CD4-positive, alpha-beta memory T cell (primary cell): ENCODE data around the gene REEP3. TPM values are rescaled to one million over a fixed set of nuclear protein-coding genes. Genes with fewer than 3 reads are reported as not detected.

ENCODE experiments used
- CTCF ChIA-PET: fragments of 350-600 bp; sonication (Branson Sonifier 250); formaldehyde crosslinking; loops from one replicate; lab custom pipeline; 2021; ENCODE audit warnings: inconsistent platforms; ENCODE audit not compliant: partially characterized antibody; lab: Charles Lee
- POLR2A ChIA-PET: fragments of 350-600 bp; sonication (Branson Sonifier 250); formaldehyde crosslinking; loops from one replicate; lab custom pipeline; 2021; ENCODE audit not compliant: partially characterized antibody; lab: Charles Lee
- DNase-seq, 5 donors: peaks; one replicate each; pipeline versions ENCODE4 v3.0.0 to v3.0.0-alpha.2; 2020 to 2022; ENCODE audit warnings: mixed read lengths in 1 of 5
- H3K27ac ChIP-seq: one replicate; pipeline ENCODE4 v1.7.0; 2013; ENCODE audit warnings: low read depth, low read length
- H3K27me3 ChIP-seq: 2 replicates; pipeline ENCODE4 v1.7.0; 2013; ENCODE audit warnings: mild to moderate bottlenecking, low read length, moderate library complexity; ENCODE audit not compliant: insufficient read depth
- H3K36me3 ChIP-seq: 2 replicates; pipeline ENCODE4 v1.7.0; 2013; ENCODE audit warnings: mild to moderate bottlenecking, low read length, moderate library complexity; ENCODE audit not compliant: insufficient read depth
- H3K4me1 ChIP-seq: 2 replicates; pipeline ENCODE4 v1.7.0; 2013; ENCODE audit warnings: mild to moderate bottlenecking, low read length, moderate library complexity; ENCODE audit not compliant: insufficient read depth
- H3K4me3 ChIP-seq, 2 donors: one replicate each; pipeline ENCODE4 v1.7.0; 2013; ENCODE audit warnings: low read length in 2 of 2, mild to moderate bottlenecking in 1 of 2
- H3K9me3 ChIP-seq, 2 donors: one replicate each; pipeline ENCODE4 v1.7.0; 2013; ENCODE audit warnings: low read length in 2 of 2, control low read depth in 1 of 2; ENCODE audit not compliant: control insufficient read depth in 1 of 2
- H3K27ac Mint-ChIP-seq, 7 donors: one replicate each; pipeline ENCODE4 v1.8.0; 2020 to 2021; ENCODE audit warnings: mixed read lengths in 7 of 7, mild to moderate bottlenecking in 6 of 7, inconsistent platforms in 3 of 7, moderate library complexity in 3 of 7
- H3K27me3 Mint-ChIP-seq, 2 donors: one replicate each; pipeline ENCODE4 v1.8.0; 2020 to 2021; ENCODE audit warnings: mixed read lengths in 2 of 2
- H3K36me3 Mint-ChIP-seq, 2 donors: one replicate each; pipeline ENCODE4 v1.8.0; 2020 to 2021; ENCODE audit warnings: mixed read lengths in 2 of 2, inconsistent platforms in 1 of 2, mild to moderate bottlenecking in 1 of 2
- H3K4me1 Mint-ChIP-seq, 4 donors: one replicate each; pipeline ENCODE4 v1.8.0; 2020 to 2021; ENCODE audit warnings: mixed read lengths in 4 of 4, mild to moderate bottlenecking in 1 of 4
- H3K4me3 Mint-ChIP-seq, 8 donors: one replicate each; pipeline ENCODE4 v1.8.0; 2020 to 2021; ENCODE audit warnings: mixed read lengths in 8 of 8, mild to moderate bottlenecking in 7 of 8, moderate library complexity in 6 of 8, inconsistent platforms in 3 of 8
- H3K9me3 Mint-ChIP-seq, 8 donors: one replicate each; pipeline ENCODE4 v1.8.0; 2020 to 2021; ENCODE audit warnings: mixed read lengths in 8 of 8, mild to moderate bottlenecking in 5 of 8, inconsistent platforms in 3 of 8, moderate library complexity in 1 of 8
- intact Hi-C: fragments of 100-400 bp; cut with micrococcal nuclease; formaldehyde crosslinking; loops from one replicate; pipeline ENCODE4 v1.15.1; 2023
- polyA plus RNA-seq, 2 donors: library from polyadenylated mRNA; unstranded; fragments of 300-500 nt; fragmentation: Illumina TruSeq; gene quantifications; one replicate each; pipeline ENCODE4 v1.2.3, GENCODE V29; 2021
- total RNA-seq, 2 experiments: library from RNA; stranded (reverse); gene quantifications; one replicate each; pipeline ENCODE4 v1.2.3, GENCODE V29; 2021

The REEP3 gene
- total and polyA plus RNA-seq, 4 experiments from 2014 or later, result 15.3 to 23.8 (median 18.7) TPM

DNA sequence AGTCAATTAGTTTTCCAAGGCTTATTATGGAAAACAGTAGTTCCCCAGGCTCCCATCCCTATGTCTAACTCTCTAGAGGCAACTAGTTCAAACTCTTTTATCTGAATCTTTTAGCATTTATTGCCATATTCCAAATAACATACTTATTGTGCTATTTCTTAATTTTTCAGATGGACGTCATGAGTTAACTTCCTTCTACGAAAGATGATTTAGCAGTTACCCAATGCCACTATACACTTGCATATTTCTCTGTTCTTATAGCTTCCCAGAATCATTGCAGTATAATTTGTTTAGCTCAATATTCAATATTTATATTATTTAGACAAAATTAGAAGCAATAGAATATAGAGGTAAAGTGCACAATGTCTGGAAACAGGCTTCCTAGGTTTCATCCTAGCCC is 52.8 kb downstream of the REEP3 start:
- Histone ChIP-seq H3K27me3 (no peaks in the 10 kb centered on the region), H3K4me1 (peaks cover 31% of the 10 kb centered on the region), H3K27ac (no peak overlapping the region), H3K4me3 (no peak overlapping the region), H3K36me3 (no peaks in the 10 kb centered on the region), H3K9me3 (no peaks in the 10 kb centered on the region)
- intact Hi-C loops, result no loop called here
- CTCF ChIA-PET, result interaction anchor here (1.0 to 1.5 kb wide), 4 partner anchors 36 to 146 kb away, joined by 3 to 6 read pairs (median 3); no protein-coding TSS in a partner anchor
- H3K4me3 Mint-ChIP-seq, result peak overlapping the region in 1 of 8 donors; percentile 23
- POLR2A ChIA-PET, result interaction anchor here (0.9 to 2.1 kb wide), 2 partner anchors 8 to 52 kb away, joined by 3 to 8 read pairs; partner anchors contain the start of gene REEP3
- DNase-seq, result no peak
- no peaks in the 10 kb centered on the region for H3K9me3 Mint-ChIP-seq
- H3K4me1 Mint-ChIP-seq, result peaks cover 18 to 43% (median 36%) of the 10 kb centered on the region in 4 donors
- H3K27me3 Mint-ChIP-seq, result no peaks in the 10 kb centered on the region
- H3K27ac Mint-ChIP-seq, result peak overlapping the region in 5 of 7 donors; percentile 72 to 79 (median 76)
- H3K36me3 Mint-ChIP-seq, result peaks cover 17 to 24% of the 10 kb centered on the region in 2 donors

DNA sequence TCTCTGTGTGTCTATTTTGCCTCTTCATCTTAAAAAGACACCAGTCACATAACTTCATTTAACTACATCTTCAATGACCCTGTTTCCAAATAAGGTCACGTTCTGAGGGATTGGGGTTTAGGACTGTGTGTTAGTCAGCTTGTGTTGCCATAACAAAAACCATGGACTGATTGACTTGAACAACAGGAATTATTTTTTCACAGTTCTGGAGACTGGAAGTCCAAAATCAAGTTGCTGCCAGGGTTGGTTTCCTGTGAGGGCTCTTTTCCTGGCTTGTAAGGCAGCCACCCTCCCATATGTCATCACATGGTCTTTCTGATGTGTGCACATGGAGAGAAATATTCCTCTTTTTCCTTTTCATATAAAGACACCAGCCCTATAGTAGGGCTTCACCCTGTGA is 55.3 kb downstream of the REEP3 start:
- Histone ChIP-seq H3K36me3 (no peaks in the 10 kb centered on the region), H3K27me3 (no peaks in the 10 kb centered on the region), H3K4me1 (peaks cover 31% of the 10 kb centered on the region), H3K4me3 (no peak overlapping the region), H3K9me3 (no peaks in the 10 kb centered on the region), H3K27ac (no peak overlapping the region)
- DNase-seq, result no peak
- peak overlapping the region in 2 of 7 donors; percentile 7 to 29 for H3K27ac Mint-ChIP-seq
- intact Hi-C loops, result no loop called here
- no peaks in the 10 kb centered on the region for H3K27me3 Mint-ChIP-seq
- no peaks in the 10 kb centered on the region for H3K9me3 Mint-ChIP-seq
- CTCF ChIA-PET, result no interaction called here
- peaks cover 16 to 43% (median 33%) of the 10 kb centered on the region in 4 donors for H3K4me1 Mint-ChIP-seq
- POLR2A ChIA-PET, result no interaction called here
- H3K4me3 Mint-ChIP-seq, result no peak overlapping the region
- H3K36me3 Mint-ChIP-seq, result peaks cover 14 to 17% of the 10 kb centered on the region in 2 donors

DNA sequence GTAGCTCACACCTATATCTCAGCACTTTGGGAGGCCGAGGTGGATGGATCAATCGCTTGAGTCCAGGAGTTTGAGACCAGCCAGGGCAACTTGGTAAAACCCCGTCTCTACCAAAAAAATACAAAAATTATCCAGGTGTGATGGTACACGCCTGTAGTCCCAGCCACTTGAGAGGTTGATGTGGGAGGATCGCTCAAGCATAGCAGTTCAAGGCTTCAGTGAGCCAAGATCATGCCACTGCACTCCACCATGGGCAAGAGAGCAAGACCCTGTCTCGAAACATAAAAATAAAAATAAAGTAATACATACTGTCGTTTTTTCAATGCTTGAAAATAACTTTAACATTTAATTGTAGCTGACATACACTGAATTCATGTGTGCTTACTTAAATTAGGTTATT is 57.3 kb downstream of the REEP3 start:
- intact Hi-C loops, result no loop called here
- no peak overlapping the region for H3K4me3 ChIP-seq

GRCh38 chr10:63579371-63580014 is 58.3 kb downstream of the REEP3 start:
- H3K36me3 ChIP-seq, result no peaks in the 10 kb centered on the region
- H3K27me3 Mint-ChIP-seq, result no peaks in the 10 kb centered on the region
- DNase-seq, result no peak
- no peaks in the 10 kb centered on the region for H3K27me3 ChIP-seq
- H3K27ac ChIP-seq, result no peak overlapping the region
- peaks cover 14 to 25% of the 10 kb centered on the region in 2 donors for H3K36me3 Mint-ChIP-seq
- POLR2A ChIA-PET, result no interaction called here
- H3K4me3 ChIP-seq, result no peak overlapping the region
- peaks cover 3 to 26% (median 19%) of the 10 kb centered on the region in 4 donors for H3K4me1 Mint-ChIP-seq
- no peaks in the 10 kb centered on the region for H3K9me3 Mint-ChIP-seq
- CTCF ChIA-PET, result interaction anchor here (0.5 kb wide), 1 partner anchor 1140 kb away, joined by 4 read pairs; no protein-coding TSS in a partner anchor
- peaks cover 7% of the 10 kb centered on the region for H3K4me1 ChIP-seq
- H3K4me3 Mint-ChIP-seq, result no peak overlapping the region
- no peaks in the 10 kb centered on the region for H3K9me3 ChIP-seq
- intact Hi-C loops, result no loop called here
- no peak overlapping the region for H3K27ac Mint-ChIP-seq

More for the DNA sequence above, 57.3 kb downstream of the REEP3 start:
- no peaks in the 10 kb centered on the region for H3K36me3 ChIP-seq
- Mint-ChIP-seq H3K4me3 (no peak overlapping the region), H3K27ac (no peak overlapping the region), H3K36me3 (peaks cover 14 to 25% of the 10 kb centered on the region in 2 donors), H3K27me3 (no peaks in the 10 kb centered on the region), H3K9me3 (no peaks in the 10 kb centered on the region), H3K4me1 (peaks cover 7 to 33% (median 25%) of the 10 kb centered on the region in 4 donors)
- no peaks in the 10 kb centered on the region for H3K27me3 ChIP-seq
- DNase-seq, result no peak
- POLR2A ChIA-PET, result no interaction called here
- H3K9me3 ChIP-seq, result no peaks in the 10 kb centered on the region
- CTCF ChIA-PET, result interaction anchor here (1.2 kb wide), 1 partner anchor 14 kb away, joined by 3 read pairs; no protein-coding TSS in a partner anchor
- peaks cover 16% of the 10 kb centered on the region for H3K4me1 ChIP-seq
- no peak overlapping the region for H3K27ac ChIP-seq

DNA sequence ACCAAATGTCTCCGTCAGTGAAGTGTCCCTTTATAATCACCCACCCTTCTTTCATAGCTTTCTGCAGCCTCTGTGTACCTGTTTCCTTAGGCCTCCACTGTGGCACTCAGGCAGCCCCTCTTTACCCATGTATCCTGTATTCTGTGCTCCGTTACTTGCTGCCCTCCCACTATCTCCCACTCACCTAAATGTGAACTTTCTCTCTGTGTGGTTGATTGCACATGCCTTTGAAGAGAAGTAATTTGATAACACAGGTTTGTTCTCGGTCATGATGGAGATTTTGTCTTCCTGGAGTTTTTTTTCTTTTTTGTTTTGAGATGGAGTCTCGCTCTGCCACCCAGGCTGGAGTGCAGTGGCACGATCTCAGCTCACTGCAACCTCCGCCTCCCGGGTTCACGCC is 61.5 kb downstream of the REEP3 start:
- Histone ChIP-seq H3K4me3 (no peak overlapping the region), H3K9me3 (no peaks in the 10 kb centered on the region), H3K27me3 (no peaks in the 10 kb centered on the region), H3K36me3 (no peaks in the 10 kb centered on the region), H3K4me1 (no peaks in the 10 kb centered on the region), H3K27ac (no peak overlapping the region)
- peaks cover 2 to 12% (median 3%) of the 10 kb centered on the region in 4 donors for H3K4me1 Mint-ChIP-seq
- H3K27me3 Mint-ChIP-seq, result no peaks in the 10 kb centered on the region
- CTCF ChIA-PET, result no interaction called here
- H3K4me3 Mint-ChIP-seq, result no peak overlapping the region
- no peak for DNase-seq
- no peaks in the 10 kb centered on the region for H3K9me3 Mint-ChIP-seq
- POLR2A ChIA-PET, result no interaction called here
- H3K27ac Mint-ChIP-seq, result peak overlapping the region in 1 of 7 donors; percentile 48
- peaks cover 5 to 11% of the 10 kb centered on the region in 2 donors for H3K36me3 Mint-ChIP-seq
- intact Hi-C loops, result no loop called here

DNA sequence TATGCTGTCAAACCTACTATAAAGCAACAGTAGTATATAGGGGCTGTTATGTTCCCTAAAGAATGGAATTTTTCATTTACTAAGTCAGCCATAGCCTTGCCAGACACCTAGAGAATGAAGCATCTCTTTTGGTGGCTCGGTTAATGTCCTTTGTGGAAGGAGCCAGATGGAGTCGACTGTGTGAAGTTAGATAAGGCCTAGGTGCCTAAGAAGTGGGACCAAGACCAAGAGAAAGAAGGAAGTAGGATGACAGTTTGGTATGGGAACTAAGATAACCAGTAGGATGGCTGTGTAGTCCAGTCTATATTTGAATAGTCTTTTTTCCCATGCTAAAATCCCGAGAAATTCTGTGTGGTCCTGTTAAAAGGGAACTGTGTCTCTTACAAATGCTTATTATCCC is 62.2 kb downstream of the REEP3 start:
- H3K27ac ChIP-seq, result no peak overlapping the region
- intact Hi-C loops, result no loop called here
- no peaks in the 10 kb centered on the region for H3K4me1 ChIP-seq
- Mint-ChIP-seq H3K36me3 (peaks cover 4 to 8% of the 10 kb centered on the region in 2 donors), H3K27ac (peak overlapping the region in 1 of 7 donors; percentile 10), H3K4me1 (peaks cover 2 to 12% (median 3%) of the 10 kb centered on the region in 4 donors), H3K27me3 (no peaks in the 10 kb centered on the region), H3K9me3 (no peaks in the 10 kb centered on the region), H3K4me3 (no peak overlapping the region)
- no peaks in the 10 kb centered on the region for H3K9me3 ChIP-seq
- DNase-seq, result no peak
- H3K4me3 ChIP-seq, result no peak overlapping the region
- ChIA-PET CTCF (no interaction called here), POLR2A (no interaction called here)
- no peaks in the 10 kb centered on the region for H3K36me3 ChIP-seq
- no peaks in the 10 kb centered on the region for H3K27me3 ChIP-seq

DNA sequence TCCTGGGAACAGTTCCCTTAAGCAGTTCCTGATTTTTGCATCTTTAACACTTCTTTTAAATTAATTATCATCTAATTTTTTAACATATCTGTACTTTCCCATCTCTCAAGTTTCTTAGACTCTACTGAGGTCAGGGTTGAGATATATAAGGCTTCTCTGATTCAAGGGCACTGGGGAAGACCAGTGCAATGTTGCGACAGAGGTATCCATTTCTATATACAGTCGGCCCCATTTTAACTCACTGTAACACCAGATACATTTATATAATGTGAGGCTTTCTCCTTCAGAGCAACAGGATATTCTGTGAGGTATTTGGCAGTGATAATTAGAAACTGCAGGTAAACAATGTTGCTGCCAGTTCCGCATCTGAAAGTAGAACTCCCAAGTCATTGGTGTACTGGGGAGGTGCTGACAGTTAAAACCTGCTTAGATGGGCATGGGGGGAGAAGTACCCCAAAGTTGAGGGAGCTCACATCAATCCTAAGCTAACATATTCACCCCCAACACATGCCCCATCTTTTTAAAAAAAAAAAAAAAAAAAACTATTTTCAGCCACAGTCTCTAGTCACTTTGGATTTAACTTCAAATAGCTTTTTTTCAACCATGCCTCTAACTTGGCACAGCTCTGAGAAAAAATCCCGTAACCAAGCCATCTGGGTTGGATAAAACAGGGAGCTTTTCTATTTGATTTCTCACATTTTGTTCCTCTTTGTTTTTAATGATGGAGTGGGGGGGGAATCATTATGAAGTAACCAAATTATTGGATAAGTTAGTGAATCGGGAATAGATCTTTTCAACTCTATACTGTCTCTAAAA is 62.9 kb downstream of the REEP3 start:
- ChIA-PET CTCF (no interaction called here), POLR2A (no interaction called here)
- H3K4me3 ChIP-seq, result no peak overlapping the region
- intact Hi-C loops, result no loop called here
- no peak for DNase-seq
- no peaks in the 10 kb centered on the region for H3K27me3 Mint-ChIP-seq
- H3K4me3 Mint-ChIP-seq, result no peak overlapping the region
- no peak overlapping the region for H3K27ac Mint-ChIP-seq
- peaks cover under 1 to 8% of the 10 kb centered on the region in 2 donors for H3K36me3 Mint-ChIP-seq
- peaks cover 2 to 14% (median 3%) of the 10 kb centered on the region in 4 donors for H3K4me1 Mint-ChIP-seq
- no peaks in the 10 kb centered on the region for H3K36me3 ChIP-seq
- no peaks in the 10 kb centered on the region for H3K4me1 ChIP-seq
- no peak overlapping the region for H3K27ac ChIP-seq
- H3K9me3 Mint-ChIP-seq, result no peaks in the 10 kb centered on the region
- no peaks in the 10 kb centered on the region for H3K9me3 ChIP-seq
- H3K27me3 ChIP-seq, result no peaks in the 10 kb centered on the region
